Breast epithelium (tissue), 4 donors: ENCODE results near the gene RFC1. TPM values are rescaled to one million over a fixed set of nuclear protein-coding genes. Genes with fewer than 3 reads are reported as not detected.

ENCODE experiments used
- DNase-seq, 2 donors: peaks; one replicate each; pipeline ENCODE4 v3.0.0-alpha.2; 2019; ENCODE audit warnings: low spot score in 2 of 2
- H3K27ac ChIP-seq, 2 donors: fragments of 200-600 bp; sonication (generic) in 1 of 2; one replicate each; pipeline ENCODE4 v1.5.1; 2016 to 2019; ENCODE audit warnings: mild to moderate bottlenecking in 1 of 2
- H3K27me3 ChIP-seq, 2 donors: fragments of 200-600 bp; sonication (generic) in 1 of 2; one replicate each; pipeline versions ENCODE4 v1.5.1 to v1.6.0; 2017 to 2019; ENCODE audit warnings: control low read depth in 1 of 2, mild to moderate bottlenecking in 1 of 2
- H3K36me3 ChIP-seq: fragments of 200-600 bp; one replicate; pipeline ENCODE4 v1.5.1; 2019
- H3K4me1 ChIP-seq, 2 donors: fragments of 200-600 bp; sonication (generic); one replicate each; pipeline ENCODE4 v1.5.1; 2016 to 2019; ENCODE audit warnings: control low read depth in 1 of 2
- H3K4me3 ChIP-seq, 3 donors: fragments of 200-600 bp; sonication (generic); 1 replicate in 2 of 3; 2 replicates in 1 of 3; pipeline ENCODE4 v1.5.1; 2016 to 2019; ENCODE audit warnings: mild to moderate bottlenecking in 3 of 3, moderate library complexity in 2 of 3
- H3K9me3 ChIP-seq, 2 donors: fragments of 200-600 bp; sonication (generic) in 1 of 2; one replicate each; pipeline ENCODE4 v1.5.1; 2016 to 2019; ENCODE audit warnings: control low read depth in 1 of 2
- CTCF ChIP-seq, 3 donors: fragments of 450-650 bp; IDR thresholded peaks; one replicate each; pipeline ENCODE4 v1.5.1; 2016 to 2017; ENCODE audit warnings: antibody characterized with exemption in 3 of 3, mild to moderate bottlenecking in 3 of 3, moderate library complexity in 3 of 3
- POLR2A ChIP-seq: fragments of 450-650 bp; IDR thresholded peaks from one replicate; pipeline ENCODE4 v1.6.1; 2016; ENCODE audit warnings: antibody characterized with exemption, mild to moderate bottlenecking, moderate library complexity
- POLR2AphosphoS5 ChIP-seq, 3 donors: sonication (generic); formaldehyde crosslinking; IDR thresholded peaks; one replicate each; pipeline ENCODE4 v1.6.1; 2017; ENCODE audit warnings: antibody characterized with exemption in 3 of 3
- intact Hi-C: fragments of 100-400 bp; cut with DNase I; formaldehyde crosslinking; loops from one replicate; pipeline ENCODE4 v1.15.1; 2023; ENCODE audit warnings: low total_unique reads
- total RNA-seq, 3 donors: library from RNA; depleted of rRNA; stranded (reverse); fragments of >200 nt; gene quantifications; one replicate each; pipeline ENCODE4 v1.1.0, GENCODE V29; 2016

RFC1 gene
- total RNA-seq, 3 donors from 2014 or later: 39.3 to 43.6 (median 41.8) TPM

DNA sequence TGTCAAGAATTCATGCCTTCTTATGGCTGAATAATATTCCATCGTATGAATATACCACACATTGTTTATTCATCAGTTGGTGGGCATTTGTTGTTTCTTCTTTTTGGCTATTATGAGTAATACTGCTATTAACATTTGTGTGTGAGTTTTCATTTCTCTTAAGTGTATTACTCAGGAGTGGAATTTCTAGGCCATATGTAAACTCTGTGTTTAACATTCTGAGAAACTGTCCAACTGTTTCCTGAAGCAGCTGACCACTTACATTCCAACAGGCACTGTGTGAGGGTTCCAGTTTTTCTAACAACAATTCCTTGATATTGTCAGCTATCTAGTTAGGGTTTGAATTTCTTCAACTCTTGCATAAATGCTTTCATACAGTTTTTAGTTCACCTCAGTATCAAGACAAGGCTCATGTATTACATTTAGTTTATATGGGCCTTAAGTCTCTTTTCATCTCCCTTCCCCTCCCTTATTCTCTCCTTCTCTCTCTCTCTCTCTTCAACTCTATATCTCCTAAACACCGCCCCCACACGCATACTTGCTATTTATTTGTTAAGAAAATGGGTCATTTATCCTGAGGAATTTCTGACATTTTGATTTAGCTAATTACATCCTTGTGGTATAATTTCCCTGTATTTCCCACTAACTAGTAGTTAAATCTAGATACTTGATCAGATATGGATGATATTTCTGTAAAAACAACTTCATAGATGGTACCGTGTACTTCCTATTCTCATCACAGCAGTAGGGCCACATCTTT lies 106.4 kb downstream of the RFC1 start:
- Histone ChIP-seq H3K27ac (no peak overlapping the region), H3K4me3 (no peak overlapping the region), H3K27me3 (no peaks in the 10 kb centered on the region), H3K4me1 (no peaks in the 10 kb centered on the region), H3K36me3 (no peaks in the 10 kb centered on the region), H3K9me3 (no peaks in the 10 kb centered on the region)
- TF ChIP-seq POLR2A: no peak
- TF ChIP-seq POLR2AphosphoS5 (IDR thresholded peaks at IDR 0.05): no peak
- no peak for TF ChIP-seq CTCF (IDR thresholded peaks at IDR 0.05)
- intact Hi-C loops: no loop called here
- DNase-seq: no peak

DNA sequence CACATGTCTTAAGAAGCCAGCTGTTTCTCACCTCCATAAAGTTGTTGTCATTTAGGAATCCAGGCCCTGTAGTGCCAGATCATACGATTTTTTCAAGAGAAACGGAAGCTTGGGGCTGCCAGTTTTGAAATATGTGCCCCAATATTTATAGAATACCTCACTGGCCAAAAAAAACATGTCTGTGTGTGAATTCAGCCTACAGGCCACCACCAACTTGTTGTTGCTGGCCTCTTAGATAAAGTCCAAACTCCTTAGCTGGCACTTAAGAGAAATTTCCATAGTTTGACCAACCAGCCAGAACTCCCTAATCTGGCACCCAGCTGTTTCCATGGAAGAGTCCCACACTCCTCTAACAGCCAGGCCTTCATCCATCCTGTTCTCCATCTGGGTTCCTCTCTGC lies 109.7 kb downstream of the RFC1 start:
- no peak overlapping the region for H3K4me3 ChIP-seq
- no peak overlapping the region for H3K27ac ChIP-seq
- H3K4me1 ChIP-seq: no peaks in the 10 kb centered on the region
- no peaks in the 10 kb centered on the region for H3K27me3 ChIP-seq
- TF ChIP-seq POLR2AphosphoS5 (IDR thresholded peaks at IDR 0.05) (no peak), POLR2A (no peak), CTCF (IDR thresholded peaks at IDR 0.05) (no peak)
- H3K9me3 ChIP-seq: no peaks in the 10 kb centered on the region
- no peak for DNase-seq
- no peaks in the 10 kb centered on the region for H3K36me3 ChIP-seq
- intact Hi-C loops: no loop called here

DNA sequence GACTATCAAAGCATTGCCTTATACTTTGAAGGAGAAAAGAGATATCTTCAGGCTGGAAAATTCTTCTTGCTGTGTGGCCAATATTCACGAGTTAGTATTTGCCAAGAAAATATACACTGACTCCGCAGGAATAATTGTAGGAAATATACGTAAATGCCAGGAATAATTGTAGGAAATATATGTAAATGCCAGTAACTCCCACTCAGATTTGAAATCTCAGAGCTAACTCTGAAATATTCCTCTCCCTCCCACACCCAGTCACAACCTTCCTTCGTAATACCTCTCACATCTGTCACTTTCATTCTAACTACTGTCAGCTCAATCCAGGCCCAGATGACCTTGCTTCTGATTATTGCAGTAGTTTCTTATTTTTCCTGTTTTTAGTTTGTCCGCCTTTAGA lies 110.3 kb downstream of the RFC1 start:
- no peaks in the 10 kb centered on the region for H3K9me3 ChIP-seq
- H3K27me3 ChIP-seq: no peaks in the 10 kb centered on the region
- no peaks in the 10 kb centered on the region for H3K4me1 ChIP-seq
- H3K36me3 ChIP-seq: no peaks in the 10 kb centered on the region
- no peak overlapping the region for H3K4me3 ChIP-seq
- no peak for DNase-seq
- intact Hi-C loops: no loop called here
- TF ChIP-seq POLR2AphosphoS5 (IDR thresholded peaks at IDR 0.05): no peak
- no peak for TF ChIP-seq POLR2A
- TF ChIP-seq CTCF (IDR thresholded peaks at IDR 0.05): no peak
- H3K27ac ChIP-seq: no peak overlapping the region

- Histone ChIP-seq H3K4me1 (no peaks in the 10 kb centered on the region), H3K27me3 (no peaks in the 10 kb centered on the region), H3K36me3 (no peaks in the 10 kb centered on the region), H3K4me3 (no peak overlapping the region), H3K9me3 (no peaks in the 10 kb centered on the region), H3K27ac (no peak overlapping the region)
- no peak for DNase-seq
- intact Hi-C loops: no loop called here
- TF ChIP-seq POLR2A: no peak
- no peak for TF ChIP-seq POLR2AphosphoS5 (IDR thresholded peaks at IDR 0.05)
- no peak for TF ChIP-seq CTCF (IDR thresholded peaks at IDR 0.05)
Measured at GRCh38 chr4:39255266-39255665, 110.9 kb downstream of the RFC1 start.

DNA sequence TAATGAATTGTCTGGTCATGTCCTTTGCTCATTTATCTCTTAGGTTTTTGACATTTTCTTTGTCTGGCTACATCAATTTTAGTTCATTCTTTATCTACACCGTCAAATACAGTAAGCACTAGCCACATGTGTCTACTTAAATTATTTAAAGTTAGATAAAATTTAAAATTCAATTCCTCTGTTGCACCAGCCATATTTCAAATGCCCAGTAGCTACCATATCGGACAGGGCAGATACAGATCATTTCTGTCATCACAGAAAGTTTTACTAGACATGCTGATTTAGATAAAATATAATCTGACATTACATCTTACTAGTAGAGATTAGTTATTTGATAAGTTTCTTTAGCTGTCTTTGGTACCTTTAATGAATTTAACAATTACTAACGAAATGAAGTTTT lies 122.7 kb downstream of the RFC1 start:
- Histone ChIP-seq H3K4me3 (no peak overlapping the region), H3K27me3 (no peaks in the 10 kb centered on the region), H3K36me3 (peaks cover 5% of the 10 kb centered on the region), H3K4me1 (no peaks in the 10 kb centered on the region), H3K27ac (no peak overlapping the region), H3K9me3 (no peaks in the 10 kb centered on the region)
- no peak for TF ChIP-seq CTCF (IDR thresholded peaks at IDR 0.05)
- no peak for TF ChIP-seq POLR2AphosphoS5 (IDR thresholded peaks at IDR 0.05)
- TF ChIP-seq POLR2A: no peak
- intact Hi-C loops: no loop called here
- DNase-seq: no peak

Other genes starting within 250 kb of the RFC1 start
- 10 to 100 TPM; 65.6 to 75.8 (median 66.5) TPM for gene WDR19, start 183.8 kb downstream of the RFC1 start, total RNA-seq
- gene KLB, start 40.6 kb upstream of the RFC1 start, total RNA-seq: 10 to 100 TPM in 1 of 3 donors, 1 to 10 TPM in 2; 2.0 to 23.2 (median 4.6) TPM
- 1,000 to 10,000 TPM; 3,854 to 5,890 (median 5,583) TPM for gene RPL9, start 92.6 kb upstream of the RFC1 start, total RNA-seq
- gene LIAS, start 92.7 kb upstream of the RFC1 start, total RNA-seq: 10 to 100 TPM; 10.6 to 17.9 (median 13.1) TPM
- gene UGDH, start 161.1 kb upstream of the RFC1 start, total RNA-seq: 100 to 1,000 TPM in 1 of 3 donors, 10 to 100 TPM in 2; 68.3 to 134 (median 74.9) TPM